GM18502 (cell line): ENCODE results near the gene BLOC1S3.

ENCODE experiments used
- ATAC-seq: cut with Tn5 transposase; IDR thresholded peaks from one replicate; pipeline ENCODE4 v1.9.1; 2021; ENCODE audit warnings: mild to moderate bottlenecking; ENCODE audit not compliant: unreplicated experiment, poor library complexity

Gene BLOC1S3

DNA sequence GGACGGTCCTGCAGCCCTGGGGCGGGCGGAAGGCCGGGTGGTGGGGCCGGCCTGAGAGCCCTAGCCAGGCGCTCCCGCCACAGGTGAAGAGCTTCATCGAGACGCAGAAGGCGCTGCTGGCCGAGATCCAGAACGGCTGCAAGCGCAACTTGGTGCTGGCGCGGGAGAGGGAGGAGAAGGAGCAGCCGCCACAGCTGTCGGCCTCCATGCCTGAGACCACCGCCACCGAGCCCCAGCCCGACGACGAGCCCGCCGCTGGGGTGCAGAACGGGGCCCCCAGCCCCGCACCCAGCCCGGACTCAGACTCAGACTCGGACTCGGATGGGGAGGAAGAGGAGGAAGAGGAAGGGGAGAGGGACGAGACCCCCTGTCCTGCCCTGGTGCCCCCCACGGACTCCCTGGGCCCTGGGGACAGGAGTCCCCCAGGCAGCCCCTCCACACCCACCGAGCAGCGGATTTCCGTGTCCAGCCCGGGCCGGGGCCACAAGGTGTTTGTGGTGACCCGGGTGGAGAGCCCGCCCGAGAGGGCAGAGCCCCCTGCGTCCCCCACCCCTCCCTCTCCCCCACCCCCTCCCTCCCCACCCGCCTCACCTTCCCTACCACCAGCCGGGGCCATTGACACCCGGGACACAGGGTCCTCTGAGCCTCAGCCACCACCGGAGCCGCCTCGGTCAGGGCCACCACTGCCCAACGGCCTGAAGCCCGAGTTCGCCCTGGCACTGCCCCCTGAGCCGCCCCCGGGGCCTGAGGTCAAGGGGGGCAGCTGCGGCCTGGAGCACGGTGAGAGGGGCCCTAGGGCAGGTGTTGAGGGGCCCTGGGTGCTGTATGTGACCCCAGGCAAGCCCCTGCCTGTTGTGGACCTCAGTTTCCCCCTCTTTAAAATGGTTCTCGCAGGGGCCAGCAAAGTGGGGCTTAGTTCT lies 33.1 kb upstream of the BLOC1S3 start:
- no peak for ATAC-seq

DNA sequence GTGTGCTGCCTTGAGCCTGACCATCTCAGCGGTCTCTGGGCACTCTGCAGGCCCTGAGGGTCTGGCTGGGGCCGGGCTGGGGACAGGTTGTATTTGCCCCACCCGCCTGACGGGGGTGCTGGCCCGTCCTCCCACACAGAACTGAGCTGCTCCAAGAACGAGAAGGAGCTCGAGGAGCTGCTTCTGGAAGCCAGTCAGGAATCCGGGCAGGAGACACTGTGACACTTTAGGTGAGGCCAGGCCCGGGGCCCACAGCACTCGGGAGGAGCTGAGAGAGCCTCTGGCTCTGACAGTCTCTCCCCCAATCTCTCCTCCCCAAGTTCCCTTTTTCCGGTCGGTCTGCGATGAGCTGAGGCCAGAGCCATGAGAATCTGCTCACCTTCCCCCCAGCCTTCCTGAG lies 32.3 kb upstream of the BLOC1S3 start:
- ATAC-seq: no peak

DNA sequence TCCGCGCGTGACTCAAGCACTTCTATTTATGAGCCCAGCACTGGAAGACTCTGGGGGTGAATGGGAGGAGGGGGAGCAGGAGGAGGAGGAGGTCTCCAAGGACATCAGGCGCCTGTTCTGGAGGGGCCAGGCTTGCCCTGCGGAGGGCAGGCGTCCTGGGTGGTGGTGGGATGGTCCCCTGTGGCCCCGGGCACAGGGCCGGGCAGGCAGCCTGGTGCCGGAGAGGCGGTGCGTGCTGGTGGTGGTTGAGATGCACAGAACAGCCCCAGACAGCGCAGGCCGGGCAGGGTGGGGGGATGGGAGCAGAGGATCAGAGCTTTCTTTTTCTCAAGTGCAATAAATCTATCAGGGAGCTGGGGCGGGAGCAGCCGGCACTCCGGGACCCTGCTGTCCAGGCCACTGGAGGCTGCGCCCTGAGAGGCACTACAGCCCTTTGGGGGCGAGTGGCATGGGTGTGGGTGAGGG lies 31.8 kb upstream of the BLOC1S3 start:
- ATAC-seq: no peak

DNA sequence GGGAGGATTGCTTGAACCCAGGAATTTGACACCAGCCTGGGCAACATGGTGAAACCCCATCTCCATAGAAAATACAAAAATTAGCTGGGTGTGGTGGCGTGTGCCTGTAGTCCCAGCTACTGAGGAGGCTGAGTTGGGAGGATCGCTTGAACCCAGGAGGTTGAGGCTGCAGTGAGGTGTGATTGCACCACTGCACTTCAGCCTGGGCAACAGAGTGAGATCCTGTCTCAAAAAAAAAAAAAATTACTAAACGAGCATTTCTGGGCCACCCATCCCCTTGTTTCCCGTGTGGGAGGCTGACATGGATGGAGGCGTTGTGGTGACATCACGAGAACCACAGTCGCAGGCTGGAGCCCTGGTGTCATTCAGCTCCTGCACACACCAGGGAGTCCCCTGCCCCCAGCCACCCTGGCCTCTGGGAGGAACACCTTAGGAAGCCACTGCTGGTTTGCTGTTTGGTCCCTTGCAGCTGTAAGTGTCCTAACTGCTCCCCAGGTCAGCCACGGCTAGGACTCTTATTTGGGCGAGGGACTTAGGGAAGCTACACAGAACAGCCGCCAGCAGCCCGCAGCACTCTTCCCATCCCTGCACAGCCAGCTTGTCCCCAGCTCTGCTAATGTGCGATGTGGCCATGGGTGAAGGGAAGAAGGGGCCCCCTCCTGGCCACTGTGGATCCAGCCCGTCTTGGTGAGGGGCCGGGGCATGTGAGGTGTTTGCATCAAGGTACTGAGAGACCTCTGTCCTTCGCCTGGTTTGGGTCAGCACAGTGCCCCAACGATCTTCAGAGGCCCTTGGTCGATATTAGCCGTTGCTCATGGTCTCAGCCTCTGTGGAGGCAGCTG lies 30.5 kb upstream of the BLOC1S3 start:
- ATAC-seq: no peak

DNA sequence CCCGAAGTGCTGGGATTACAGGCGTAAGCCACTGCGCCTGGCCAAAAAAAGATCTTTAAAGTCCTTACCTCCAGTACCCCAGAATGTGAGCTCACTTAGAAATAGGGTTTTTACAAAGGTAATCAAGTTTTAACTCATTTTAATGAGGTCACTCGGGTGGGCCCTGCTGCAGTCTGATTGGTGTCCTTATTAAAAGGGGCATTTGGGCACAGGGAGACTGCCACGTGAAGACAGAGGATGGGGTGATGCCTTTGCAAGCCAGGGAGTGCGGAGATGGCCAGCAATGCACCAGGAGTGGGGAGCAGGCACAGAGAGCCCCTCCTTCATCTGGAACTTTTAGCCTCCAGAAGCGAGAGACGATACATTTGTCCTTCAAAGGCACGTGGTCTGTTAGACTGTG lies 29.5 kb upstream of the BLOC1S3 start:
- ATAC-seq: no peak

DNA sequence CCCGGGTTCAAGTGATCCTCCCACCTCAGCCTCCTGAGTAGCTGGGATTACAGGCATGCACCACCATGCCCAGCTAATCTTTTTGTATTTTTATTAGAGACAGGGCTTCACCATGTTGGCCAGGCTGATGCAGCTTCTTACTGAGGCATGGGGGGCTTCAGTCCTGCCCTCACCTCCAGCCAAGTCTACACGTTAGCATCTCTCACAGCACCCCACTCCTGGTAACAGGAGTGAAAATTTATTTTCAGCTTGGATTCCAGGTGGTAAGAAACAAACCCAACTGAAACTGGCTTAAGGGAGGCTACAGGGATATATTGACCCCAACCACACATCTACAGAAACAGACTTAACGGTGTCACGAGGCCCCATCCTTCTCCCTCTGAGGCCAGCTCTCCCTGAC lies 28.4 kb upstream of the BLOC1S3 start:
- ATAC-seq: no peak

DNA sequence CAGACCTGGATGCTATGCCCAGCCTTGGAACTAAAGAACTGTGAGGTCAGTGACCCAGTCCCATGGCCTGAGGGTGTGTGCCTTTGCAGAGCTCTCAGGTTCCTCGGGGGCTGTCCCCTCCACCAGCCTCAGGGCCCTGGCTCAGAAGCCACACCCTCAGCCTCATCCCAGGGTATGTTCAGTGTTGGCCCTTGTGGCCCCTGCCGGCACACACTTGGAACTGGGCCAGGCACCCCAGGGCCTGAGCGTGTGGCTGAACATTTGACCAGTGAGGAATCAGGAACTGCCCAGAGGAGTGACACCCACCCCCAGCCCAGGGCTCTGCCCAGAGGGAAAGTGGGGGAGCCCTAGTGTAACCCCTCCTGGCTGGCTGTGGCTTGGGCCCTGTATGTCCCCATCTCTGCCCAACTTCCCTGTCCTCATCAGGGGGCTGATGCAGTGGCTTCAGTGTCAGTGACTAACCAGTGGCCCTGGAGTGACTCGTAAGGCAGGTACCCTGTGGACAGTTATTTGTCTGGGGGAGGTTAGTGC lies 27.8 kb upstream of the BLOC1S3 start:
- ATAC-seq: no peak

DNA sequence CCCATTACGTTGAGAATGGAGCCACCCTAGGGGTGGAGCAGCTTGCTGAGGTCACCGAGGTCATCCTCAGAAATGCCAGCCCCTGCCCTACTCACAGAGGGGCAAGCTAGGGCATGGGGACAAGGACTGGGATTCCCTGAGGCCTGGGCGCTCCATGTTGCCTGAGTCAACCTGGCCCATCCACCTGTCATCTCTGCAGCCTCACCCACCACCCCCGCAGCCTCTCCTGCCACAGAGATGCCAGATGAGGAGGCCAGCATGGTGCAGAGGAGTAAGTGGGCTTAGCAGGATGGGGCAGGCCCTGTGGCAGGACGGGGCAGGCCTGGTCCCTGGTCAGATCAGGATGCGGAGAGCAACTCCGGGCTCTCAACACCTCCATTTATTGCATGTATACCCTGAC lies 27.3 kb upstream of the BLOC1S3 start:
- ATAC-seq: no peak

DNA sequence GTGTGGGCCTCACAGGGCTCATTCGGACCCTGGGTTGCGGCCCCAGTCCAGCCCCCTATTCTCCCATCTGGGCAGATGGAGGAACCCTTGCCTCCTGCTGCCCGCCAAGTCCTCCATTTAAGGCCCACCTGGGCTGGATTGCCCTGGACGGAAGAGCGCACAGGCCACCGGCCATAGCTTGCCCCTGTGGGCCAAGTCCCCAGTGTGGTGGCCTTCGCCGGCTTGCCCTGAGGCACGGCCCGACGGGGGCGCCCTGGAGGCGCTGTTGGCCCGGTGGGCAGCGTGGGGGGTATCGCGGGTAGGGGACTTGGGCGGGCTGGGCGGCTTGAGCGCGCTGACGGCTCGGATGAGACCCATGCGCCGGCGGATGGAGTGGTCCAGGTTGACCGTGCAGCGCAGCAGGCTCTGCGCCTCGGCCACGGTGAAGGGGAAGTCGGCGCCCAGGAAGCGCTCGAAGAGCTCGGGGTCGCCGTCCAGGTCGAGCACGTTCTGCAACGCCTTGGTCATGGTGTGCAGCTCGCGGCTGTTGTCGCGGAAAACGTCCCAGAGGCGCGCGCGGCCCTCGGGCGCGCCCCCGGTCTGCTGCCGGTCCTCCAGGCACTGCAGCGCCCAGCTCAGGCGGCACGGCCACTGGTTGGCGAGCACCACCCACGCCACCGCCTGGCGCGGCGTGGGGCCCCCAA lies 26.6 kb upstream of the BLOC1S3 start:
- no peak for ATAC-seq

DNA sequence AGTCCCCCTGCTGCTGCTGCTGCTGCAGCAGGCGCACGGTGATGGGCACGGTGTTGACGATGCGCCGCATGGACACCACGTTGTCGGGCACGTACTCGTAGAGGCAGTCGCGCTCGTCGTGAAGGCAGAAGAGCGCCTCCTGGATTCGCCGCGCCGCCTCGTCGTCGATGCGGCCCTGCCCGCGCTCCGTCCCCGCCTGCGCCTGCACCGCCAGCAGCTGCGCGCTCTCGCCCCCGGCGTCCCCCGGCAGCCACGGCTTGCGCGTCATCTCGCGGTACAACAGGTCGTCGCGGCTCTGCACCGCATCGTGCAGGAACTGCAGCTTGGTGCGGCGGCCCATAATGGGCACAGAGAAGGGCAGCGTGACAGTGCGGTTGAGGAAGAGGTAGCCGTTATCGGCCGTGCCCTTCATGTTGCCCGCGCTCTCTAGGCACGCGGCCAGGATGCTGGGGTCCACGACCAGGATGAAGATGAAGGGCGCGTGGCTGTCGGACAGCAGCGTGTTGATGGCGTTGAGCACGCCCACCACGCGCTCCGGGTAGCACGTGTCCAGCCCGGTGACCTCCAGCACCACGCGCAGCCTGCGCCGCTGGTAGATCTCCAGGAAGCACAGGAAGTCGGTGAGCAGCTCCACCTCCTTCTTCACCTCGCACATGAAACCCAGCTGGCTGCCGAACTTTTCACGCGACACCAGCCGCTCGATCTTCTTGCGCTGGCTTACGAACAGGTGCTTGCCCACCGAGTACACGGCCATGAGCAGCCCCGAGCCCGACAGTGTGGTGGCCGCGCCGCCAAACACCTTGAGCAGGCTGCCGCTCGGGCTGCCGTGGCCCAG lies 25.9 kb upstream of the BLOC1S3 start:
- no peak for ATAC-seq

DNA sequence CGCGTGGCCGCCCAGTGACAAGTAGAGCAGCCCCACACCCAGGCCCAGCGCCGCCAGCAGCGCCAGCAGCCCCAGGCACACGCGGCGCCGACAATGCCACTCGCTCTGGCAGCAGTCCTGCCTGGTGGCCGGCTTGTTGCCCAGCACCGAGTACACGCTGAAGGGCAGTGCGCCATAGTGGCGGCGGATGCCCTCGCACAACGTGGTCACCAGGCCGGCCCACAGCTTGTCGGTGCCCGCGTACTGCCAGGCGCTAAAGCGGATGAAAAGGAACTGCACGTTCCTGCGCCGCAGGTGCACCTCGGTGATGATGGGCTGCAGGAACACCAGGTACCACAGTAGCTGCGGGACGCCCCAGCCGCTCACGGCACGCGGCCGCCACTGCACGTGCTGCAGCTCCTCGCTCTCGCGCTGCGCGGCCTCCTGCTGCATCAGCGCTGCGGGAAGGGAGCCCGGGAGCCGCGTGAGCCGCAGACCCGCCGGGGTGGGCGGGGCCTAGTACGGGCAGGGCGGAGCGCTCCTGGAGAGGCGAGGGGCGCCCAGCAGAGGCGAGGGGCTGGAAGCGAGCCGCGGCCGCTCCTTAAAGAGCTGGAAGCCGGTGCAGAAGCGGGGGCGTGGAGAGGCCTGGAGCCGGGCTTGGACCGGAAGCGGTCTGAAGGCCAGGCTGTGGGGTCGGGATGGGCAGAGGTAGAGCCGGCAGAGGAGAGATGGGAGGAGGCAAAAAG lies 25.1 kb upstream of the BLOC1S3 start:
- ATAC-seq: no peak

DNA sequence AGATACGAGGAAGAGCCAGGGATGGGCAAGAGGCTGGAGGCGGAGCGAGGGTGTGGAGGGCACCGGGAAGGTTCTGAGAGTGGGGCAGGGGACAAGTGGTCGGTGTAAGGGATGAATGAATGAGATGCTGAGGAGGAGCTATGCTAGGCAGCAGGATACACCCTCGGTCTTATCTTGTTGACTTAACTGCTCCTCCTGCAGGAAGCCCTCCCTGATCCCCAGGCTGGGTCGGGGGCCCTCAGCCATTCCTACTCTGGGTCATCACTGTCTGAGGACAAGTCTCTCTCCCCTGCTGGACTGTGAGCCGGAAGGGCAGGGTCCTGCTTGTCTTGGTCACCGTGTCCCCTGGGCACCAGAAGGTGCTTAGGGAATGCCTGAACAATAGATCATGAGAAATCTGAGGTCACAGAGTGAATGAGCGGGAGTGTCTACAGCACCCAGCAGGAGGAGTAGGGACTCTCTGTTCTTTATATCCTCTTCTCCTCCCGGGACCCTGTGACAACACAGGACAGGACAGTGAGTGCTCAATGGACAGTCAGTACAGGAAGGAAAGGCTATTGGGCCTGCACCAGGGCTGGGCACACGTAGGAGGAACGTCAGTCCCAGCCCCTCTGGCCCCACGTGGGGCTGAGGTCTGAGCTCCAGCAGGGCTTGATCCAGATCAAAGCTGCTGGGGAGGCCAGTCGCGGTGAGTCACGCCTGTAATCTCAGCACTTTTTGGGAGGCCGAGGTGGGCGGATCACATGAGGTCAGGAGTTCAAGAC lies 24.3 kb upstream of the BLOC1S3 start:
- ATAC-seq: no peak

DNA sequence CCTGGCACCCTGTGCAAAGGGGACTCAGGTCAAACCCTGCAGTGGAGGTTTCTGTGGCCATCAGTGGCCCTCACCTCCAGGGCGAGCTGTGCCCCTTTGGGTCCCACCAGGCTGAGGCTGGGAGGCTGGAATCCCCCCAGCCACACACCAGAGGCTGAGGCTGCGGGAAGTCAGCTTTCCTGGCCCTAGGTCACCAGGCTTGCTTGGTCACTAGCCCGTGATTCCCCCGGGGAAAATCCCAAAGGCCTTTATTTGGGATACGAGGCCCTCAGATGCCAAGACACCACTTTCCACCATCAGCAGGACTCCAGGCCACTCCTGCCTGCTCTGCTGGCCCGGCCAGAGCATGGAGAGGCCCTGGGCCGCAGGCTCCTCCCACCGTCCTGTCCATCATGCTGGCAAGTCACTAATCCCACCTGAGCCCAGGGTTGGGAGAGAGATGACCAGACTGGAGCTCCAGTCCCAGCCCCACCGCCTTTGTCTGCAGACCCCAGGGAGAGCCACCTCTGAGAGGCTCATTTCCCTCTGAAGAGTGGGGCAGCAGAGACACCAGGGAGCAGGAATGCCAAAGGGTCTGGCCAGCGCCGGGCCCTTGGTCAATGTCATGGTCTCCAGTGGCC lies 22.5 kb upstream of the BLOC1S3 start:
- no peak for ATAC-seq

DNA sequence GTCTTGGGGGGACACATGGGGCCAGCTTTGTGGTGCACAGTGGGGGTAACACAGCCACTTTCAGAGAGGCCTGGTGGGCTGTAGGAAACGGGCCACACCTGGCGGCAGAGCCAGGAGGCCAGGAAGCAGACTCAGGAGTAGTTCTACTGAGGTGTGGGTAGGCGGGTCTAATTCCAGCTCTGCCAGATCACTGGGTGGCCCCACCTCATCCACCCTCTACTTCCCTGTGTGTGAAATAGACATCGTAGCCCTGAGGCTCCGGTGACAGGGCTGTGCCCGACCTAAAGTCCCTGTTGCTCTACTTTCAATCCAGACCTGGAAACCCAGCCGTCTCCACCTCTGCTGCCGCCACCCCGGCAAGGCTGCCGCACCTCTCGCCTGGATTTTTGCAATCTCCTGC lies 21.8 kb upstream of the BLOC1S3 start:
- ATAC-seq: no peak

DNA sequence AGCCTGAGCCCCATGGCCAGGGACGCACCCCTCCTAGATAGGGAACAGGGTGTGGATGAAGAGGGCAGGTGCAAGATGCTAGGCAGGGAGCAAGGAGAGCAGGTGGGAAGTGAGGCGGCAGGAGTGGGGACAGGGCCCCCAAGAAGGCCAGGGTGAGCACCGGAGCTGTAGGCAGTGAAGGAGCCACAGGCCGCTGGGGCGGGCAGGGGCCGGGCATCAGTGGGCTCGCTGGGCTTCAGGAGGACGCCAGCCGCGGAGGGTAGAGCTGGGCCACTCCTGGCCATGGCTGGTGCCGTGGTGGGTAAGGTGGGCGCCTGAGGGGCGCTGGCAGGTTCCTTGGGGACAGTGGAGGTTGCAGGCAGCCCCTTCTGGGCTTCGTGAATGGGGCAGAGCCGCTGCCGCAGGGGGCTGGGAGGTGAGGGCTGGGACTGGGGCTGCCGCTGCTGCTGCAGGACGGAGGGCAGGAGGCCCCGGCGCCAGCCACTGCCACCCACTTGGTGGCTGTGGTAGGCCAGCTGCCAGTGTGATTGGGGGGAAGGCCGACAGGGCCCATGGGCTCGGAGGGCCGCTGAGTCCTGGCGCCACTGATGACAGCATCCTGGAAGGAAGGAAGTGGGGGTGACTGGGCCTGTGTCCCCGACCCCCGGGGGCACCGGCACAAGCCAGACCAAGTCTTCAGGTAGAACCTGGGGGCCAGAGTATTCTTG lies 19.9 kb upstream of the BLOC1S3 start:
- ATAC-seq: no peak

DNA sequence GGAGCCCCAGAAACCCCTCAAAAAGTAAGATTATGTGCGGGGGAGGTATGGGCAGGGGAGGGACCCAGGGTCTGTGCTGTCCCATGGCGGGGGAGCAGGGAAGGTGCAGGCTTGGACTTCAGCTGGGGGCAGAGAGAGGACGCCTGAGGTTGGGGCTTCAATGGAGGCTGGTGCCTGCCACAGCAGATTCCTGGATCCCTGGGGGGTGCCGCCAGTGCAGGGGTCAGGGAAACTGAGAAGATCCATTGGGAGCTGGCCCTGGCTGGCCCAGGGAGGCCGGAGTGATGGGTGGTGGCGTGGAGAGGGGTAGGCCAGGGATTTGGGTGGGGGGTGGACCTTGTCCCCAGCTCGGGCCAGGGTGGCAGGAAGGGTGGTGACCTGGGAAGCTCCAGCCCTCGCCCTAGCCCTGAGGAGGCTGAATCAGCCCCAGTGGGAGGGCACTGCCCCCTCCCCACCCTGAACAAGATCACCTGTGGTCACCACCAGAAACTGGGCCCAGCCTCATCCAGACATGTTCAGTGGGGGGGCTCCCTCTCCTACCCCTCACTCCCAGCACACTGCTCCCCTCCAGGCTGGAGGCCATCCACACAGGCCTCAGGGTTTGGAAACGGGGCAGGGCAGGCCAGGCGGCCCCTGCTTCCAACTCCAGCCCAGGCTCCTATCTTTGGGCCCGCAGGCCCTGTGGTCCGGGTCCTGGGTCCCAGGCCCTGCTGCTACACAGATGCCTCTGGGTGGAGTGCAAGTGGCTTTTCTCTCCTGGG lies 19.2 kb upstream of the BLOC1S3 start:
- no peak for ATAC-seq

DNA sequence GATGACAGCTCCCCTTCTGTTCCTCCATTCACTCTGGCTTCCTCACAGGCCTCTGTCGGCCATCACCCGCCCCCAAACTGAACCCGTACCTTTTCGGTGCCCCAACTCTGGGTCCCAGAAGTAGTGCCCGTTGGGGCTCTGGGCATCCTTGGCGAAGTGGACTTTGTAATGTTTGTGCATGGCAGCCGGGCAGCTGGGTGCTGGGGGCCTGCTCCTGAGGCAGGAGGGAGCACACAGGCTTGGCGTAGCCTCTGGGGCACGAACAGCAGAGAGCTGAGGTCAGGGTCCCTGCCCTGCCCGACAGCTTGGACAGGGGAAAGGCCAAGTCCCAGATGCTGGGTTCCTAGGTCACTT lies 18.6 kb upstream of the BLOC1S3 start:
- ATAC-seq: no peak
